Caco-2 (cell line): ENCODE measurements around the gene INPP4B. TPM values are rescaled to one million over a fixed set of nuclear protein-coding genes. Genes with fewer than 3 reads are reported as not detected.

ENCODE experiments used
- BruUV-seq: library from RNA; stranded (reverse); fragments of 400-500 nt; replicated peaks from 2 replicates; lab custom pipeline; 2021; lab: Mats Ljungman, UMichigan
- CTCF ChIA-PET: fragments of 300-600 bp; sonication (Branson Sonifier 250); formaldehyde crosslinking; loops from one replicate; lab custom pipeline; 2022; ENCODE audit warnings: antibody characterized with exemption; lab: Charles Lee
- POLR2A ChIA-PET: fragments of 300-600 bp; sonication (Branson Sonifier 250); formaldehyde crosslinking; loops from one replicate; lab custom pipeline; 2022; ENCODE audit warnings: antibody characterized with exemption; lab: Charles Lee
- DNase-seq, 2 experiments: peaks; one replicate each; pipeline versions ENCODE4 v3.0.0 to v3.0.0-alpha.2; 2020 to 2022
- H3K27me3 ChIP-seq: replicated peaks from 2 replicates; pipeline ENCODE4 v1.6.0; 2011; ENCODE audit warnings: low read length; ENCODE audit not compliant: control insufficient read depth, insufficient read depth
- H3K36me3 ChIP-seq: 2 replicates; pipeline ENCODE4 v1.5.1; 2011; ENCODE audit warnings: low read length; ENCODE audit not compliant: control insufficient read depth, insufficient read depth
- H3K4me1 ChIP-seq: fragments of 250-450 bp; sonication (Bioruptor Pico); 2 replicates; pipeline ENCODE4 v1.5.1; 2020; ENCODE audit warnings: mild to moderate bottlenecking
- H3K4me3 ChIP-seq: 2 replicates; pipeline ENCODE4 v1.5.1; 2011; ENCODE audit warnings: low read depth, mild to moderate bottlenecking, control low read depth, low read length
- H3K9me3 ChIP-seq: fragments of 250-450 bp; sonication (Bioruptor Pico); 2 replicates; pipeline ENCODE4 v1.5.1; 2020; ENCODE audit warnings: mild to moderate bottlenecking, moderate library complexity
- H3K27ac Mint-ChIP-seq: one replicate; pipeline ENCODE4 v1.8.0; 2022; ENCODE audit warnings: mixed read lengths; ENCODE audit not compliant: unreplicated experiment
- H3K27me3 Mint-ChIP-seq: one replicate; pipeline ENCODE4 v1.8.0; 2022; ENCODE audit warnings: mixed read lengths; ENCODE audit not compliant: insufficient read depth, unreplicated experiment
- H3K36me3 Mint-ChIP-seq: one replicate; pipeline ENCODE4 v1.8.0; 2022; ENCODE audit warnings: mild to moderate bottlenecking, mixed read lengths; ENCODE audit not compliant: insufficient read depth, unreplicated experiment
- H3K4me1 Mint-ChIP-seq: one replicate; pipeline ENCODE4 v1.8.0; 2022; ENCODE audit warnings: low read depth, mixed read lengths; ENCODE audit not compliant: unreplicated experiment
- H3K4me3 Mint-ChIP-seq: one replicate; pipeline ENCODE4 v1.8.0; 2022; ENCODE audit warnings: mild to moderate bottlenecking, moderate library complexity, mixed read lengths; ENCODE audit not compliant: unreplicated experiment
- H3K9me3 Mint-ChIP-seq: one replicate; pipeline ENCODE4 v1.8.0; 2022; ENCODE audit warnings: mixed read lengths; ENCODE audit not compliant: unreplicated experiment
- CTCF ChIP-seq, 2 experiments: fragments of 200-600 bp in 1 of 2; IDR thresholded peaks; 1 replicate in 1 of 2; 2 replicates in 1 of 2; pipeline versions ENCODE4 v1.5.1 to v1.8.0; 2011 to 2022; ENCODE audit warnings: antibody characterized with exemption in 1 of 2, control low read depth in 1 of 2, inconsistent platforms in 1 of 2, low read depth in 1 of 2, low read length in 1 of 2, mild to moderate bottlenecking in 1 of 2, moderate library complexity in 1 of 2; ENCODE audit not compliant: insufficient read depth in 1 of 2, severe bottlenecking in 1 of 2, unreplicated experiment in 1 of 2
- intact Hi-C: fragments of 100-400 bp; cut with micrococcal nuclease; formaldehyde crosslinking; loops from one replicate; pipeline ENCODE4 v1.10.0; 2022; ENCODE audit not compliant: unreplicated experiment
- total RNA-seq: library from RNA; stranded (reverse); gene quantifications from 2 replicates; pipeline ENCODE4 v1.2.3, GENCODE V29; 2022

The INPP4B gene
- total RNA-seq, 1 experiment from 2014 or later = 10.3 TPM

- no peak overlapping the region for H3K27ac Mint-ChIP-seq
- H3K4me3 Mint-ChIP-seq = no peak overlapping the region
- H3K36me3 Mint-ChIP-seq = no peaks in the 10 kb centered on the region
- Histone ChIP-seq H3K4me1 (peaks cover 11% of the 10 kb centered on the region), H3K36me3 (no peaks in the 10 kb centered on the region), H3K4me3 (no peak overlapping the region), H3K27me3 (no peaks in the 10 kb centered on the region), H3K9me3 (no peaks in the 10 kb centered on the region; the same call in 1 of the 2 replicates)
- H3K9me3 Mint-ChIP-seq = no peaks in the 10 kb centered on the region
- BruUV-seq = no TSS peak
- no peaks in the 10 kb centered on the region for H3K27me3 Mint-ChIP-seq
- intact Hi-C loops = loop anchor here (5.0 to 10.0 kb wide), 3 partner anchors 135 to 435 kb away; no protein-coding TSS in a partner anchor
- DNase-seq = no peak
- TF ChIP-seq CTCF (IDR thresholded peaks at IDR 0.05; ENCODE audit: insufficient read depth in 1 of 2, low read depth in 1 of 2, low read length in 1 of 2, severe bottlenecking in 1 of 2, unreplicated experiment in 1 of 2) = no peak
- POLR2A ChIA-PET = no interaction called here
- peaks cover 10% of the 10 kb centered on the region for H3K4me1 Mint-ChIP-seq
- CTCF ChIA-PET = interaction anchor here (0.9 kb wide), 1 partner anchor 716 kb away, joined by 3 read pairs; the partner anchor contains the start of gene INPP4B
These were observed 716.2 kb downstream of the INPP4B start for GRCh38 chr4:142129931-142130330.

GRCh38 chr4:142129473-142129872, 716.6 kb downstream of the INPP4B start:
- H3K36me3 Mint-ChIP-seq = no peaks in the 10 kb centered on the region
- CTCF ChIA-PET = interaction anchor here (0.9 kb wide), 1 partner anchor 717 kb away, joined by 3 read pairs; the partner anchor contains the start of gene INPP4B
- Histone ChIP-seq H3K36me3 (no peaks in the 10 kb centered on the region), H3K4me1 (peaks cover 11% of the 10 kb centered on the region), H3K9me3 (no peaks in the 10 kb centered on the region; the same call in 1 of the 2 replicates), H3K4me3 (no peak overlapping the region), H3K27me3 (no peaks in the 10 kb centered on the region)
- no peak overlapping the region for H3K4me3 Mint-ChIP-seq
- H3K27me3 Mint-ChIP-seq = no peaks in the 10 kb centered on the region
- no peaks in the 10 kb centered on the region for H3K9me3 Mint-ChIP-seq
- POLR2A ChIA-PET = no interaction called here
- peaks cover 10% of the 10 kb centered on the region for H3K4me1 Mint-ChIP-seq
- no peak for DNase-seq
- no peak overlapping the region for H3K27ac Mint-ChIP-seq
- intact Hi-C loops = loop anchor here (5.0 to 10.0 kb wide), 2 partner anchors 223 to 435 kb away; no protein-coding TSS in a partner anchor
- no TSS peak for BruUV-seq
- no peak for TF ChIP-seq CTCF (IDR thresholded peaks at IDR 0.05; ENCODE audit: insufficient read depth in 1 of 2, low read depth in 1 of 2, low read length in 1 of 2, severe bottlenecking in 1 of 2, unreplicated experiment in 1 of 2)

- TF ChIP-seq CTCF (IDR thresholded peaks at IDR 0.05; ENCODE audit: insufficient read depth in 1 of 2, low read depth in 1 of 2, low read length in 1 of 2, severe bottlenecking in 1 of 2, unreplicated experiment in 1 of 2) = no peak
- Histone ChIP-seq H3K9me3 (no peaks in the 10 kb centered on the region; the same call in 1 of the 2 replicates), H3K36me3 (no peaks in the 10 kb centered on the region), H3K4me3 (no peak overlapping the region), H3K4me1 (peaks cover 11% of the 10 kb centered on the region), H3K27me3 (no peaks in the 10 kb centered on the region)
- Mint-ChIP-seq H3K27ac (no peak overlapping the region), H3K4me1 (peaks cover 10% of the 10 kb centered on the region), H3K4me3 (no peak overlapping the region), H3K27me3 (no peaks in the 10 kb centered on the region), H3K36me3 (no peaks in the 10 kb centered on the region), H3K9me3 (no peaks in the 10 kb centered on the region)
- intact Hi-C loops = loop anchor here (5.0 to 10.0 kb wide), 2 partner anchors 224 to 436 kb away; no protein-coding TSS in a partner anchor
- no TSS peak for BruUV-seq
- DNase-seq = no peak
- CTCF ChIA-PET = no interaction called here
- POLR2A ChIA-PET = no interaction called here
These were observed 717.6 kb downstream of the INPP4B start for GRCh38 chr4:142128529-142128928.
